Large intestine (tissue), 3 donors: Measurements from ENCODE around the gene ZMAT5. TPM values are rescaled to one million over a fixed set of nuclear protein-coding genes. Genes with fewer than 3 reads are reported as not detected.

Source experiments
- DNase-seq, 2 donors: peaks; one replicate each; pipeline versions ENCODE4 v3.0.0 to v3.0.0-alpha.2; 2013
- H3K27ac ChIP-seq: one replicate; pipeline ENCODE4 v1.5.1; 2013; ENCODE audit warnings: low read length
- H3K27me3 ChIP-seq: 2 replicates; pipeline ENCODE4 v1.6.1; 2013; ENCODE audit warnings: low read length; ENCODE audit not compliant: control insufficient read depth, insufficient read depth
- H3K36me3 ChIP-seq: 2 replicates; pipeline ENCODE4 v1.6.1; 2013; ENCODE audit warnings: low read length; ENCODE audit not compliant: control insufficient read depth, insufficient read depth
- H3K4me1 ChIP-seq: one replicate; pipeline ENCODE4 v1.6.1; 2013; ENCODE audit warnings: low read length; ENCODE audit not compliant: control insufficient read depth, insufficient read depth
- H3K4me3 ChIP-seq: one replicate; pipeline ENCODE4 v1.5.1; 2013; ENCODE audit warnings: low read length
- H3K9me3 ChIP-seq: one replicate; pipeline ENCODE4 v1.6.1; 2013; ENCODE audit warnings: mild to moderate bottlenecking, low read depth, low read length, moderate library complexity; ENCODE audit not compliant: control insufficient read depth
- WGBS: methylation state at CpG from one replicate; pipeline ENCODE4 v1.1.5; 2013; ENCODE audit warnings: low lambda C conversion rate; ENCODE audit not compliant: insufficient coverage; 5-methylcytosine and 5-hydroxymethylcytosine counted together
- polyA plus RNA-seq: library from polyadenylated mRNA; unstranded; fragments of 120-200 nt; gene quantifications from one replicate; pipeline ENCODE4 v1.2.1, GENCODE V29; 2013

The ZMAT5 gene
- polyA plus RNA-seq, 1 donor: 19.5 TPM

DNA sequence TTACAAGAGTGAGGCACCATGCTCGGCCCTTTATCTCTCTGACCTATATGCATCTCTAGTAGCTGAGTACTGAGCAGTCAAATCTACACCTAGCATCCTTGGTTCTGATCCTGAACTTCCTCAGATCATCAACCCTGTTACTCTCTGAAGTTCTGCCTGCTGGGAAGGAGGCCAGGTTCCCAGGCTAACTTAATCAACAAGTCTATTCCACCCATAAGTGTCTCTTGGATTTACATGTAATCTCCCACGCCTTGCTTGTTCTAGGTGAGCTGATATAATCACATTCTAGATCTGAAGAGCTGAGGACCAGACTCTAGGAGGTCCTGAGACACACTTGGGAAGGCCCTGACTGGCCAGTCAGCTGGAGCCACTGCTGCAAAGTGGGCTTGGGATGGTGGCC lies 24.9 kb downstream of the ZMAT5 start:
- Histone ChIP-seq H3K9me3 (no peaks in the 10 kb centered on the region), H3K27me3 (no peaks in the 10 kb centered on the region), H3K27ac (no peak overlapping the region), H3K4me1 (no peaks in the 10 kb centered on the region), H3K36me3 (peaks cover 51% of the 10 kb centered on the region), H3K4me3 (no peak overlapping the region)
- no peak for DNase-seq
- no CpG with 5 or more reads among the region's 2 CpGs for WGBS

DNA sequence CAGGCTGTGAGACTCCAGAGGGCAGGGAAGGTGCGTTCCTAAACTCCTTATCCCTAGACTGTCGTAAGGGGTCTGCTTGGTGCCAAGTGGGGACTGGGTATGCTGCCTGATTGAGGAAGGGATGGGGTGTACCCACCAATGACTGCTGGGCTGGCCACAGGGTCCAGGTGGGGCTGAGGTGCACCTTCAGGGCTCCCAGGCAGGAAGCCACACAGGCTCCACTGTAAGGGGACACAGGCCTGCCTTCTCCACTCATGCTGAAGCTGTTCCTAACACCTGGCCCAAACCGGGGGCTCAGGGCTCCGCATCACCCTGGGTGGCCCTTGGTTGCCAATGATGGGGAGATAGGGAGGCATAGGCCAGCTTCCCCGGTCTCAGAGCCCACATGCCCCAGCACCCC lies 26.6 kb downstream of the ZMAT5 start:
- Histone ChIP-seq H3K27ac (no peak overlapping the region), H3K9me3 (no peaks in the 10 kb centered on the region), H3K4me3 (no peak overlapping the region), H3K27me3 (no peaks in the 10 kb centered on the region), H3K4me1 (no peaks in the 10 kb centered on the region), H3K36me3 (peaks cover 41% of the 10 kb centered on the region)
- DNase-seq: no peak
- WGBS: no CpG with 5 or more reads among the region's 5 CpGs

DNA sequence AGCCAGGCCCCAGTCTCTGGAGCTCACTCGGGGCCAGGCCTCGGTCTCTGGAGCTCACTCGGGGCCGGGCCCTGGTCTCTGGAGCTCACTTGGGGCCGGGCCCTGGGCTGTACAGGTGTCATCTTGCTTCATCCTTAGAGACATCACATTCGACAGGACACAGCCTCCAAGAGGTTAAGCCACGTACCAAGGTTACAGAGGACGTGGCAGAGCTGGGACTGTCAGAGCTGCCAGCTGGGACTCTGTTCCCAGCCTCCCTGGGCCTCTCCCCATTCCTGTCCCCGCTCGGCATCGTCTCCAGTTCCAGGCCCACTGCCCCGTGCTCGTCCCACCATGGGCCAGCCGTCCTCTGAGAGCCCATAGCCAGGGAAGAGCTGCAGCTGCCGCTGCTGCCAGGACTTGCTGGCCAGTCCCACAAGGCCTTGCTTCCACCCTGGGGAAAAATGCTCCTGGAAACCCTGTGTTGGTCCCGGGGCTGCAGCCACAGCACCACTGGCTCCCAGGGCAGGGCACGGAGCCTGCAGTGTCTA lies 27.4 kb downstream of the ZMAT5 start:
- Histone ChIP-seq H3K4me1 (no peaks in the 10 kb centered on the region), H3K4me3 (no peak overlapping the region), H3K9me3 (no peaks in the 10 kb centered on the region), H3K27ac (no peak overlapping the region), H3K36me3 (peaks cover 38% of the 10 kb centered on the region), H3K27me3 (no peaks in the 10 kb centered on the region)
- no peak for DNase-seq
- no CpG with 5 or more reads among the region's 17 CpGs for WGBS

DNA sequence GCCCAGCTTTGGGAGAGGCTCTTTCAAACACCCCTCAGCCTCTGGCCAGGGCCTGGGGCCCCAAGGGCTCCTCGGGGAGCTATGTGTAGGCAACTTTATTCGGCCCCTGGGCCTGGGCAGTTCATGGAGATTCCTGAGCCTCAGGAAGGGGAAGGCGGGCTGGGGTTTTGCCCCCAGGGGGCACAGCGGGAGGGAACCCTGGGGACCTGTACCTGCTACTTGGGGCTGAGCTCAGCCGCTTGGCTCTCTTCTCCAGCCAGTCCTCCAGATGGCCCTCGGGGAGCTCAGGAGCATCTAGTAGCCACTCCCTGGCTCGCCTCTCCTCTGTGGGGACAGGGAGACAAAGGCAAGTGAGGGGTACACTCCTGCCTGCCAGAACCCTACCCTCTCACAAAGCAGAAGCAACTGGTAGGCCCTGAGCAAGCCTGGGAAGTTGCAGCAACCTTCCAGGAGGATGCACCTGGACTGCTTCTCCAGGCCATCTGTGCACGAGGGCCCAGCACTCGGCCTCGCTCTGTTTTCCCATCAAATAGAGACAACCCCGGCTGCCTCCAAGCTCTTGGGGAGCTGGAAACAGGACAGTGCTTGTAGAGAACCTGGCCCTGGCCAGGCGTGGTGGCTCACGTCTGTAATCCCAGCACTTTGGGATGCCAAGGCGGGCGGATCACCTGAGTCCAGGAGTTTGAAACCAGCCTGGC lies 28.5 kb downstream of the ZMAT5 start:
- no CpG with 5 or more reads among the region's 15 CpGs for WGBS
- peaks cover 6% of the 10 kb centered on the region for H3K4me1 ChIP-seq
- H3K36me3 ChIP-seq: peaks cover 35% of the 10 kb centered on the region
- DNase-seq: no peak
- no peaks in the 10 kb centered on the region for H3K27me3 ChIP-seq
- H3K9me3 ChIP-seq: no peaks in the 10 kb centered on the region
- no peak overlapping the region for H3K27ac ChIP-seq
- no peak overlapping the region for H3K4me3 ChIP-seq

DNA sequence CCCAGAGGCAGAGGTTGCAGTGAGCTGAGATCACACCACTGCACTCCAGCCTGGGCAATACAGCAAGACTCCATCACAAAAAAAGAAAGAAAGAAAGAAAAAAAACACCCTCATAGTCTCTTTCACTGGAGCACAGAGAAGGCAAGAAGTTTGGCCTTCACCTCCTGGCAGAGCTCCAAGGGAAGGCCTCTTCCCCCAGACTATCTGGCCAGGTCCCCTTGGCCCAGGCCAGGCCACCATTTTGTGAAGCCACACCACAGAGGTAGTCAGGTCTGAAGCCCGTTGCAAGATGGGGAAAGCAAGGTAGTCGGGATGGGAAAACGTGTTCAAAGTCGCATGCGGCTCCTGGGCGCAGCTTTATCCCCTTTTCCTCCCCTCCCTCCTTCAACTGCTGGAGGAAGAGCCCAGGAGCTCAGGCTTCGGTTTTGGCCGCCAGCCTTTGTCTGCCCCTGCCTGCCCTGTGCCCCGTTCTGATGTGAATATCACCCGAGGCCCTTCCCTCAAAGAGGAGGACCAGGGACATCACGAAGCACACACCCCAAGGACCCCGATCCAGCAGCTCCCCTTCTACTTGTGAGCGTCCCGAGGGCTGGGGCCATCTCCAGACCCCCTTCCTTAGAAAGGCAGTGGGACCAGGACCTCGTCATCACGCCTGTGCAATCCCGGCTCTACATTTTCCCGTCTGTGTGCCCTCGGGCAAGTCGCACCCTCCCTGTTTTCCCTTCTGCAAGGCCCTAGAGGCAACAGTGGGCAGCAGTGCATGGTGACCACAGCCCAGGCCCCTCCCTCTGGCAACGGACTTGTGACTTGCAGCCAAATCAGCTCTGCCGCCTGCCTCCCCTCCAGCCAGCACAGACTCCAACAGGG lies 29.3 kb downstream of the ZMAT5 start:
- H3K27ac ChIP-seq: no peak overlapping the region
- peaks cover 13% of the 10 kb centered on the region for H3K4me1 ChIP-seq
- no peak overlapping the region for H3K4me3 ChIP-seq
- DNase-seq: no peak
- no peaks in the 10 kb centered on the region for H3K27me3 ChIP-seq
- no peaks in the 10 kb centered on the region for H3K9me3 ChIP-seq
- peaks cover 34% of the 10 kb centered on the region for H3K36me3 ChIP-seq
- no CpG with 5 or more reads among the region's 22 CpGs for WGBS

DNA sequence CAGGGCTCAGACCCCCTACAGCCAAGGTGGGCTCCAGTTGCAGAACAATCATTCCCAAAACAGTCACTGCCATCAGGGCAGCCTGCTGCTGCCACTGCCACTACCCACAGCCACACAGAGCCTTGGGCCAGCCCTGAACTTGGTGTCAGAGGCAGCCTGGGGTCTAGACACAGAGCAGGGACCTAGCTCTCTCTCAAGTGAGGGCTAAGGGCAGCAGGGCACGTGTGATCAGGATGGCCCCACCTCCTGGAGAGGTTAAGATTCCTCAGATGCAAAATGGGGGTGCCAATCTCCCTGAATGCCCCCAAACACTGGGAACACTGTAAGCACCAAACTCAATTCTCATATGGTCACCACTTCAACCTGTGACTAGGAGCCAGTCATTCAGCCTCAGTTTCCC lies 31.4 kb downstream of the ZMAT5 start:
- Histone ChIP-seq H3K4me1 (peaks cover 20% of the 10 kb centered on the region), H3K9me3 (no peaks in the 10 kb centered on the region), H3K27ac (no peak overlapping the region), H3K4me3 (no peak overlapping the region), H3K36me3 (peaks cover 31% of the 10 kb centered on the region), H3K27me3 (no peaks in the 10 kb centered on the region)
- WGBS: no CpG with 5 or more reads among the region's 1 CpG
- no peak for DNase-seq

DNA sequence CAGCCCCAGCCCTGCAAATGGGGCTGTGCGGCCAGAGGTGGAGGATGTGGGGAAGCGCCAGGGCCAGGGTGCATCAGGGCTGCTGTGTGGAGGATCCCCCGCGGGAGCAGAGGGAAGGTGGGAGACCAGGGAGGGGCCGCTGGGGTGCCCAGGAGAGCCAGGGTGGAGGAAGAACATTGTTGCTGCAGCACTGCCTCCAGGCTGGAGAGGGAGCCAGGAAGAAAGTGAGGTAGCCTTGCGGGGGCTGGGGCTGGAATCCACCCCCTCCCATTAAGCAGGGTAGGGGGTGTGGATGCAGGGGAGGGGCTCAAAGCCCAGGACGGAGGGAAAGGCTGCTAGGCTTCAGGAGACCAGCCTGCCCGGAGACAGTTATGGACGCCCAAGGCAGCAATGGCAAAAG lies 32.0 kb downstream of the ZMAT5 start:
- Histone ChIP-seq H3K9me3 (no peaks in the 10 kb centered on the region), H3K4me3 (no peak overlapping the region), H3K27ac (no peak overlapping the region), H3K4me1 (peaks cover 20% of the 10 kb centered on the region), H3K36me3 (peaks cover 30% of the 10 kb centered on the region), H3K27me3 (no peaks in the 10 kb centered on the region)
- no CpG with 5 or more reads among the region's 9 CpGs for WGBS
- DNase-seq: no peak

DNA sequence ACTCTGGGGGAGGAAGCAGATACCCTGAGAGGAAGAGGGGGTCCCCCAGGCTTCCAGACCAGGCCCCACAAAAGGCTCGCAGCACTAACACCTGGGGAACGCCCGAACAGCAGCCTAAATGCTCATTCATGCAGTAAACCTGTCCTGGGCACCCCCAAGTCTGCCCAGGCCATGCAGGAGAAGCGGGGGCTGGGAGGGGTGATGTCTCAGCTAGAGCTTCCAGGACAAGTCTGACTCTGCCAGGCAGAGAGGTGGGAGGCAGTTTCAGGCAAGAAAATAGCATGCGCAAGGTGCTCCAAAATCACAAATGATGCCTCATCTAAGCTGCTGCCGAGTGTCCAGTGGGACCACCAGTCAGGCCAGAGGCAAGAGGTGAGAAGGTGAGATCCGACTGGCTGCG lies 32.4 kb downstream of the ZMAT5 start:
- H3K27ac ChIP-seq: no peak overlapping the region
- H3K4me3 ChIP-seq: no peak overlapping the region
- no peaks in the 10 kb centered on the region for H3K9me3 ChIP-seq
- no peaks in the 10 kb centered on the region for H3K27me3 ChIP-seq
- peaks cover 27% of the 10 kb centered on the region for H3K36me3 ChIP-seq
- no CpG with 5 or more reads among the region's 8 CpGs for WGBS
- no peak for DNase-seq
- peaks cover 20% of the 10 kb centered on the region for H3K4me1 ChIP-seq

DNA sequence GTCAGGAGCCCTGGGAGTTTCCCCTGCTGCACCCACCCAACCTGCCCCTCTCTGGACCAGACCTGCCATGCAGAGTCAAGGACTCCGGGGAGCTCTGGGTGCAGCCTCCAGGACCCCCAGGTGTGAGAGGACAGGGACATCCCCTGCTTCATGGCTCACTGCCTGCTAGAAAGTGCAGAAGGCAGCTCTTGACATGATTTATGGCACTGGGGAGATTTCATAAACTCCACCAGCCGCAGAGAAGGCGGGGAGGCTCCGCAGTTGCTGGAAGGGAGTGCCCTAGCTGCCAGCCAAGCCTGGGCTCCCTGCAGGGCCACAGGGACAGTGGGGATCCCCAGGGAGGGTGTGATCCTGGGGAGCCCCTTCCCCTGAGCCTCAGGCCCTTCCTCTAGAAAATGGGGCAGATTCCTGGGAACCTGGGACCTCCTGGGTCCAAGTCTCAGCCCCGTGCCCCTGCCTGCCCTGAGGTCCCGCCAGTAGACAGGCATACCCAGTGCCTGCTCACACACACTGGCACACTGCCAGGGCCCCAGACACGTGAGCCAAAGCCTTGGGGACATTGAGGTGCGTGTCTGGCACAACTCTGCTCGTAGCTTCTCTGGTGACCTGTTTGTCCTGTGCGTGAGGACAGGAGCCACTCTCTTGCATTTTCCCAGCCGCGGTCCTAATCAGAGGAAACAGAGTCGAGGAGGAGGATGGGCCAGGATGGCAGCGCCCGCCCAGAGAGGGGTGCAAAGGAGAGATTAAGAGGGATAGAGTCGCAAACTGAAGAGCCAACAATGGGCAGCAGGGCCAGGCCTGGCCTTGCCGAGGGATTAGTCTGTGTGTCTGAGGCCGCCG lies 33.2 kb downstream of the ZMAT5 start:
- no peak overlapping the region for H3K27ac ChIP-seq
- no peak overlapping the region for H3K4me3 ChIP-seq
- no peaks in the 10 kb centered on the region for H3K27me3 ChIP-seq
- H3K9me3 ChIP-seq: no peaks in the 10 kb centered on the region
- H3K36me3 ChIP-seq: peaks cover 24% of the 10 kb centered on the region
- H3K4me1 ChIP-seq: peaks cover 20% of the 10 kb centered on the region
- DNase-seq: peak; percentile 43 to 67
- WGBS: no CpG with 5 or more reads among the region's 19 CpGs

DNA sequence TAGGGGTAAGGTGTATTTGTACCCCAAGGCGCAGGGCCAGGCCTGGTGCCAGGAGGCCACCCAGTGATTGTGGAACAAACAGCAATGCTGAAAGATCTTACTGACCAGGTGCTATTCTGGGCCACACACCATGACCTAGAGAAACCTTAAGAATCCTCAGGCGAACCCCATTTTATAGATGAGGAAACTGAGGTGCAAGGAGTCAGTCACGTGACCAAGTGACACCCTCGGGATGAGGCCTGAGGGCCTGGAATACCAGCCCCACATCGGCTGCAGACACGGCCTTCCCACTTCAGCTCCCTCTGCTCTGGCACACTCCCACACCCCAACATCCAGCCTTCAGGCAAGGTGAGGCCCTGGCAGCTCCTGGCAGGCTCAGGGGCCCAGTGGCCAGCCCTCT lies 33.9 kb downstream of the ZMAT5 start:
- Histone ChIP-seq H3K9me3 (no peaks in the 10 kb centered on the region), H3K36me3 (peaks cover 18% of the 10 kb centered on the region)
- no CpG with 5 or more reads among the region's 6 CpGs for WGBS

More for the DNA sequence above, 33.9 kb downstream of the ZMAT5 start:
- H3K4me3 ChIP-seq: no peak overlapping the region
- peaks cover 20% of the 10 kb centered on the region for H3K4me1 ChIP-seq
- H3K27me3 ChIP-seq: no peaks in the 10 kb centered on the region
- no peak overlapping the region for H3K27ac ChIP-seq
- no peak for DNase-seq
